K562 (cell line): ENCODE data around the gene CPNE1. TPM values are rescaled to one million over a fixed set of nuclear protein-coding genes. Genes with fewer than 3 reads are reported as not detected.

Source experiments
- CC2D1A ChIP-seq: fragments of 450-650 bp; IDR thresholded peaks from 2 replicates; pipeline ENCODE4 v1.6.1; 2017; ENCODE audit warnings: mild to moderate bottlenecking
- CTCFL ChIP-seq: IDR thresholded peaks from 2 replicates; pipeline ENCODE4 v1.6.1; 2011; ENCODE audit warnings: borderline replicate concordance, low read depth, mild to moderate bottlenecking, moderate library complexity, low read length; ENCODE audit not compliant: insufficient read depth, poor library complexity, severe bottlenecking
- E2F4 ChIP-seq: sonication (generic); formaldehyde crosslinking; IDR thresholded peaks from 2 replicates; pipeline ENCODE4 v1.8.0; 2022; ENCODE audit warnings: mild to moderate bottlenecking, low read depth, missing genetic modification reagents
- ELK1 ChIP-seq: sonication (generic); formaldehyde crosslinking; IDR thresholded peaks from 2 replicates; pipeline ENCODE4 v1.8.1; 2022; ENCODE audit warnings: missing genetic modification reagents
- FOXJ2 ChIP-seq: fragments of 200-800 bp; sonication (Bioruptor generic); IDR thresholded peaks from 2 replicates; pipeline ENCODE4 v1.6.1; 2016; ENCODE audit warnings: missing genetic modification characterization, missing compliant biosample characterization
- HLTF ChIP-seq: fragments of 450-650 bp; IDR thresholded peaks from 2 replicates; pipeline ENCODE4 v1.6.1; 2016
- MEF2A ChIP-seq: IDR thresholded peaks from 2 replicates; pipeline ENCODE4 v1.6.1; 2011; ENCODE audit warnings: low read depth, mild to moderate bottlenecking, low read length, moderate library complexity; ENCODE audit not compliant: control insufficient read depth
- MIER1 ChIP-seq: fragments of 450-650 bp; IDR thresholded peaks from 2 replicates; pipeline ENCODE4 v1.6.1; 2016; ENCODE audit warnings: antibody characterized with exemption, mild to moderate bottlenecking, low read depth
- MTA3 ChIP-seq: fragments of 450-650 bp; formaldehyde crosslinking; IDR thresholded peaks from 2 replicates; pipeline ENCODE4 v1.6.1; 2017; ENCODE audit warnings: mild to moderate bottlenecking, borderline replicate concordance
- NCOA6 ChIP-seq: fragments of 450-650 bp; IDR thresholded peaks from 2 replicates; pipeline ENCODE4 v1.6.1; 2017; ENCODE audit warnings: mild to moderate bottlenecking
- PCBP1 ChIP-seq: fragments of 200-400 bp; formaldehyde crosslinking; IDR thresholded peaks from 2 replicates; pipeline ENCODE4 v1.6.1; 2018; ENCODE audit warnings: mild to moderate bottlenecking, low read depth, low read length; ENCODE audit not compliant: poor library complexity, severe bottlenecking
- PHF21A ChIP-seq: fragments of 450-650 bp; IDR thresholded peaks from 2 replicates; pipeline ENCODE4 v1.6.1; 2017; ENCODE audit warnings: low read depth, borderline replicate concordance
- PTBP1 ChIP-seq: fragments of 200-400 bp; formaldehyde crosslinking; IDR thresholded peaks from 2 replicates; pipeline ENCODE4 v1.6.1; 2017; ENCODE audit warnings: low read depth, low read length
- SIN3B ChIP-seq: fragments of 450-650 bp; IDR thresholded peaks from 2 replicates; pipeline ENCODE4 v1.6.1; 2017; ENCODE audit warnings: low read depth, mild to moderate bottlenecking, moderate library complexity
- TFE3 ChIP-seq: fragments of 450-650 bp; formaldehyde crosslinking; IDR thresholded peaks from 2 replicates; pipeline ENCODE4 v1.4.0; 2020; ENCODE audit warnings: mild to moderate bottlenecking, mixed read lengths
- ZNF224 ChIP-seq: sonication (generic); formaldehyde crosslinking; IDR thresholded peaks from 2 replicates; pipeline ENCODE4 v1.8.0; 2022; ENCODE audit warnings: mild to moderate bottlenecking, missing genetic modification reagents
- ZNF354B ChIP-seq: fragments of 250-450 bp; sonication (Bioruptor Pico); IDR thresholded peaks from 2 replicates; pipeline ENCODE4 v1.4.0; 2020
- ZNF584 ChIP-seq: fragments of 200-800 bp; sonication (Bioruptor generic); IDR thresholded peaks from 2 replicates; pipeline ENCODE4 v1.6.1; 2016; ENCODE audit warnings: low read depth, mild to moderate bottlenecking, missing genetic modification characterization, missing compliant biosample characterization
- polyA plus RNA-seq, 8 experiments: library from polyadenylated mRNA; depleted of rRNA in 4 of 8; stranded (reverse) in 5 of 8; unstranded in 3 of 8; fragments of >200 nt; fragmentation: Nextera tagmentation in 2 of 8; fragmentation: Illumina TruSeq in 1 of 8; extraction: Ambion mirVana in 2 of 8; extraction: Trizol in 1 of 8; gene quantifications; 2 replicates each; pipeline versions ENCODE4 v1.2.1 to v1.2.3, GENCODE V29; 2011 to 2014; ENCODE audit warnings: inconsistent platforms in 1 of 8, missing spikeins in 1 of 8
- total RNA-seq, 7 experiments: library from RNA; depleted of rRNA in 6 of 7; stranded (reverse); fragments of >200 nt in 6 of 7; fragmentation: Illumina TruSeq in 2 of 7; extraction: Trizol in 2 of 7; gene quantifications; 2 replicates each; pipeline versions ENCODE4 v1.2.1 to v1.2.3, GENCODE V29; 2011 to 2021; ENCODE audit warnings: low replicate concordance in 1 of 7
- TF ChIP-seq, protein P1 (sequence below): sonication (generic); formaldehyde crosslinking; IDR thresholded peaks from 2 replicates; pipeline ENCODE4 v1.8.1; 2023; ENCODE audit warnings: mild to moderate bottlenecking, missing genetic modification reagents, moderate library complexity

The CPNE1 gene
- total and polyA plus RNA-seq, 9 of the 15 experiments (the other 6 are each of a cell fraction or from before 2014, with no cell fraction given): 42.1 to 102 (median 56.0) TPM

DNA sequence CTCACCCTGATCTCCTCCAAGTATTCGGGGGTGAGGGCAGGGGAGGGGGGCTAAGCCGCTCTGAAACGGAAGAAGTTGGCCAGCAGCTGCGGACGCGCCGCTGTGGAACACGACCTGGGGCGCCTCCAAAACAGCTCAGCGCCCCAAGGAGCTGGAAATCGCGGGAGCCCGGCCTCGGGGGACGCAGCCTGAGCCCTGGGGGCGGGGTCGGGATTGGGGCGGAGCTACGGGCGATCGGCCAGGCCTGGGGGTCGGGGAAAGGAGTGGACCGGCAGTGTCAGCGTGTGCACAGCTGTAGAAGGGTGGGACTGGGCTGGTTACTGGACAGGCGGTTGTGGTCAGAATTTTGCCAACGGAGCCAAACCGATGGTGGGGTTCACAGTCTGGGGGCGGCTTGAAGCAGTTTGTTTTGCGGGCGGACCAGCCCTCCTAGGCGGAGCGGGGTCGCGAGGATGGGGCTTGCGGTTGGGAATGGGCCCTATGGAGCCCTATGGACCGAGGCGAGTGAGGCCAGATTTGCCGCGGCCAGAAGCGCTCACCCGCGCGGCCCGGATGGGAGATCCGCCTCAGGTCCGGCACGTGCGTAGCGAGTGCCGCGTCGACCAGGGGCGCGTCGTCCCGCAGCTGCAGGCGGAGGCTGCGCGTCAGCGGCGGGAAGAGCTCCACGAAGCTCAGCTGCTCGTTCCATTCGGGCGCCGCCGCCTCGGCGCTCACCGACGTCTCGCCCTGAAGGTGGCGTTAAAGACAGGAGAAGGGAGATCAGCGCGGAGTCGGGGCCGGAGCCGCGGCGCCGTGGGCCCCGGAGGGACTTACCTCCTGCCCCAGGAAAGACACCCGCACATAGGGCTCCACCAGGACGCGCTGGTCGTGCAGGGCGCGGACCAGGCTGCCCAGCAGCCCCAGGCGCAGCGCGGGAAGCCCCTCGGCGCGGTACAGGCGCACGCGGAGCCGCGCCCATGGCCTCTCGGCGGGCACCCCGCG is 63.4 kb downstream of the CPNE1 start (continued):
- no peak for TF ChIP-seq TFE3 (CRISPR knock-in tag)
- TF ChIP-seq PTBP1: 0 out of 2 replicates have a peak, but pooled peaks have one; percentile 57
- TF ChIP-seq FOXJ2: no peak
- TF ChIP-seq E2F4 (CRISPR knock-in tag): peak; percentile 84; the same call in 1 of the 2 replicates
- TF ChIP-seq PCBP1: peak; percentile 28
- no peak for TF ChIP-seq SIN3B
- no peak for TF ChIP-seq ELK1
- peak; percentile 76; the same call in 1 of the 2 replicates for TF ChIP-seq MTA3
- TF ChIP-seq ZNF354B (CRISPR knock-in tag): no peak
- TF ChIP-seq PHF21A: peak; percentile 53; the same call in 1 of the 2 replicates
- TF ChIP-seq ZNF584 (CRISPR knock-in tag): no peak
- TF ChIP-seq HLTF: no peak
- peak; percentile 94 for TF ChIP-seq ZNF224 (CRISPR knock-in tag)
- TF ChIP-seq MIER1: 0 out of 2 replicates have a peak, but pooled peaks have one; percentile 38
- TF ChIP-seq NCOA6: no peak
- no peak for TF ChIP-seq MEF2A
- TF ChIP-seq, protein P1, sequence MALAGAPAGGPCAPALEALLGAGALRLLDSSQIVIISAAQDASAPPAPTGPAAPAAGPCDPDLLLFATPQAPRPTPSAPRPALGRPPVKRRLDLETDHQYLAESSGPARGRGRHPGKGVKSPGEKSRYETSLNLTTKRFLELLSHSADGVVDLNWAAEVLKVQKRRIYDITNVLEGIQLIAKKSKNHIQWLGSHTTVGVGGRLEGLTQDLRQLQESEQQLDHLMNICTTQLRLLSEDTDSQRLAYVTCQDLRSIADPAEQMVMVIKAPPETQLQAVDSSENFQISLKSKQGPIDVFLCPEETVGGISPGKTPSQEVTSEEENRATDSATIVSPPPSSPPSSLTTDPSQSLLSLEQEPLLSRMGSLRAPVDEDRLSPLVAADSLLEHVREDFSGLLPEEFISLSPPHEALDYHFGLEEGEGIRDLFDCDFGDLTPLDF (CRISPR knock-in tag): peak; percentile 79; the same call in 1 of the 2 replicates
- TF ChIP-seq CTCFL: peak; percentile 77
- no peak for TF ChIP-seq CC2D1A
